Astrocyte (in vitro differentiated cells and primary cell): ENCODE data around the gene VARS2. TPM values are rescaled to one million over a fixed set of nuclear protein-coding genes. Genes with fewer than 3 reads are reported as not detected.

Experiments used
- DNase-seq: peaks from one replicate; pipeline ENCODE4 v3.0.0-alpha.2; 2010; ENCODE audit warnings: low read depth
- FAIRE-seq: peaks from 2 replicates; lab custom pipeline; 2011; peaks lifted over from hg19 to GRCh38; lab: Jason Lieb, UNC
- H2AFZ ChIP-seq: 2 replicates; pipeline ENCODE4 v1.6.0; 2012; ENCODE audit warnings: low read depth, low read length, inconsistent platforms
- H3K27ac ChIP-seq: 2 replicates; pipeline ENCODE4 v1.5.1; 2011; ENCODE audit warnings: low read depth, low read length, inconsistent platforms
- H3K27me3 ChIP-seq: 2 replicates; pipeline ENCODE4 v1.6.0; 2011; ENCODE audit warnings: low read length, inconsistent platforms; ENCODE audit not compliant: insufficient read depth
- H3K36me3 ChIP-seq: 2 replicates; pipeline ENCODE4 v1.5.1; 2011; ENCODE audit warnings: low read length, inconsistent platforms; ENCODE audit not compliant: insufficient read depth
- H3K4me1 ChIP-seq: 2 replicates; pipeline ENCODE4 v1.5.1; 2011; ENCODE audit warnings: low read length, inconsistent platforms; ENCODE audit not compliant: insufficient read depth
- H3K4me2 ChIP-seq: 2 replicates; pipeline ENCODE4 v1.6.0; 2012; ENCODE audit warnings: low read length, inconsistent platforms
- H3K4me3 ChIP-seq: 2 replicates; pipeline ENCODE4 v1.5.1; 2011; ENCODE audit warnings: low read depth, mild to moderate bottlenecking, low read length, inconsistent platforms; ENCODE audit not compliant: insufficient read depth
- H3K79me2 ChIP-seq: 2 replicates; pipeline ENCODE4 v1.6.0; 2012; ENCODE audit warnings: mild to moderate bottlenecking, low read length, inconsistent platforms; ENCODE audit not compliant: insufficient read depth
- H3K9ac ChIP-seq: 2 replicates; pipeline ENCODE4 v1.6.0; 2012; ENCODE audit warnings: mild to moderate bottlenecking, low read length, inconsistent platforms
- H3K9me3 ChIP-seq: 2 replicates; pipeline ENCODE4 v1.5.1; 2012; ENCODE audit warnings: low read depth, mild to moderate bottlenecking, low read length, inconsistent platforms; ENCODE audit not compliant: insufficient read depth
- H4K20me1 ChIP-seq: 2 replicates; pipeline ENCODE4 v1.6.0; 2012; ENCODE audit warnings: low read length, inconsistent platforms; ENCODE audit not compliant: insufficient read depth
- H3K27ac Mint-ChIP-seq: one replicate; pipeline ENCODE4 v1.8.0; 2021; ENCODE audit warnings: mild to moderate bottlenecking, mixed read lengths; ENCODE audit not compliant: unreplicated experiment
- H3K27me3 Mint-ChIP-seq: one replicate; pipeline ENCODE4 v1.8.0; 2021; ENCODE audit warnings: low read depth, mixed read lengths; ENCODE audit not compliant: unreplicated experiment
- H3K36me3 Mint-ChIP-seq: one replicate; pipeline ENCODE4 v1.8.0; 2021; ENCODE audit warnings: low read depth, mixed read lengths; ENCODE audit not compliant: unreplicated experiment
- H3K4me1 Mint-ChIP-seq: one replicate; pipeline ENCODE4 v1.8.0; 2021; ENCODE audit warnings: low read depth, mixed read lengths; ENCODE audit not compliant: unreplicated experiment
- H3K4me3 Mint-ChIP-seq: one replicate; pipeline ENCODE4 v1.8.0; 2021; ENCODE audit warnings: mild to moderate bottlenecking, moderate library complexity, mixed read lengths; ENCODE audit not compliant: unreplicated experiment
- H3K9me3 Mint-ChIP-seq: one replicate; pipeline ENCODE4 v1.8.0; 2021; ENCODE audit warnings: mild to moderate bottlenecking, mixed read lengths; ENCODE audit not compliant: unreplicated experiment
- EZH2 ChIP-seq: IDR thresholded peaks from 2 replicates; pipeline ENCODE4 v1.6.1; 2012; ENCODE audit warnings: mild to moderate bottlenecking, low read length, inconsistent platforms; ENCODE audit not compliant: insufficient read depth
- total RNA-seq: library from RNA; stranded (reverse); gene quantifications from 2 replicates; pipeline ENCODE4 v1.2.1, GENCODE V29; 2021
- TF ChIP-seq, protein P1 (sequence below): IDR thresholded peaks from 2 replicates; pipeline ENCODE4 v1.5.1; 2011; ENCODE audit warnings: low read depth, mild to moderate bottlenecking, inconsistent platforms, low read length, moderate library complexity; ENCODE audit not compliant: insufficient read depth

VARS2 gene
- total RNA-seq, 1 donor from 2014 or later, result 19.8 TPM

DNA sequence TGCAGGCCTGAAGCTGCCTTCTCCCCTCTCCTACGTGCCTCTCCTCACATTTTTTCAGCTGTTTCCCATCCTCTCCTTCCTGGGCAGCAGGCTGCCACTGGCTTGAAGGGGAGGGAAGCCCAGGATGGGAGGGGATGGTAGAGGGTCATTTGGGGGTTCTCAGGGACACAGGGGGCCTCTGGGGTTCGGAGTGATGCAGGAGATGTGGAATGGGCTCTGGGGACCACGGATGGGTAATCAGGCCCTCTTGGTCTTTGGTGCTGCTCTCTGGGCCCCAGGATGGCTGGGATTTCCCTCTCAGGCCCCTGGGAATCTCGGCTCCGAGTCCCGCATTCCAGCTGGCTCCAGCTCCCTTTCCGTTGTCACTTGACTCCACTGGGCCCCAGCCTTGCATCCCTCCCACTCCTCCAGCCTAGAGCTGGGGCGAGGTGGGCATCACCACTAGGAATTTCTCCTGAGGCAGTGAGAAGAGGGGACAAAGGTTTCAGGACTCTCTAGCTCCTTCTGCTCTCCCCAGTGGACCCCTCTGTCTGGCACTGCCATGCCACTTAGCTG is 31.8 kb upstream of the VARS2 start:
- Histone ChIP-seq H3K4me1 (peaks cover 45% of the 10 kb centered on the region), H3K4me3 (no peak overlapping the region), H3K27me3 (no peaks in the 10 kb centered on the region), H3K9me3 (no peaks in the 10 kb centered on the region), H3K36me3 (no peaks in the 10 kb centered on the region), H3K27ac (no peak overlapping the region), H4K20me1 (no peaks in the 10 kb centered on the region), H3K9ac (peak overlapping the region; percentile 8), H3K4me2 (peak overlapping the region; percentile 42), H3K79me2 (peaks cover 25% of the 10 kb centered on the region), H2AFZ (peak overlapping the region; percentile 23)
- peak overlapping the region; percentile 80 for H3K4me3 Mint-ChIP-seq
- FAIRE-seq (no peak), DNase-seq (no peak)
- H3K27me3 Mint-ChIP-seq, result no peaks in the 10 kb centered on the region
- no peak overlapping the region for H3K27ac Mint-ChIP-seq
- peaks cover 46% of the 10 kb centered on the region for H3K4me1 Mint-ChIP-seq
- peaks cover 2% of the 10 kb centered on the region for H3K9me3 Mint-ChIP-seq
- TF ChIP-seq, protein P1, sequence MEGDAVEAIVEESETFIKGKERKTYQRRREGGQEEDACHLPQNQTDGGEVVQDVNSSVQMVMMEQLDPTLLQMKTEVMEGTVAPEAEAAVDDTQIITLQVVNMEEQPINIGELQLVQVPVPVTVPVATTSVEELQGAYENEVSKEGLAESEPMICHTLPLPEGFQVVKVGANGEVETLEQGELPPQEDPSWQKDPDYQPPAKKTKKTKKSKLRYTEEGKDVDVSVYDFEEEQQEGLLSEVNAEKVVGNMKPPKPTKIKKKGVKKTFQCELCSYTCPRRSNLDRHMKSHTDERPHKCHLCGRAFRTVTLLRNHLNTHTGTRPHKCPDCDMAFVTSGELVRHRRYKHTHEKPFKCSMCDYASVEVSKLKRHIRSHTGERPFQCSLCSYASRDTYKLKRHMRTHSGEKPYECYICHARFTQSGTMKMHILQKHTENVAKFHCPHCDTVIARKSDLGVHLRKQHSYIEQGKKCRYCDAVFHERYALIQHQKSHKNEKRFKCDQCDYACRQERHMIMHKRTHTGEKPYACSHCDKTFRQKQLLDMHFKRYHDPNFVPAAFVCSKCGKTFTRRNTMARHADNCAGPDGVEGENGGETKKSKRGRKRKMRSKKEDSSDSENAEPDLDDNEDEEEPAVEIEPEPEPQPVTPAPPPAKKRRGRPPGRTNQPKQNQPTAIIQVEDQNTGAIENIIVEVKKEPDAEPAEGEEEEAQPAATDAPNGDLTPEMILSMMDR, result no peak
- peaks cover 4% of the 10 kb centered on the region for H3K36me3 Mint-ChIP-seq

DNA sequence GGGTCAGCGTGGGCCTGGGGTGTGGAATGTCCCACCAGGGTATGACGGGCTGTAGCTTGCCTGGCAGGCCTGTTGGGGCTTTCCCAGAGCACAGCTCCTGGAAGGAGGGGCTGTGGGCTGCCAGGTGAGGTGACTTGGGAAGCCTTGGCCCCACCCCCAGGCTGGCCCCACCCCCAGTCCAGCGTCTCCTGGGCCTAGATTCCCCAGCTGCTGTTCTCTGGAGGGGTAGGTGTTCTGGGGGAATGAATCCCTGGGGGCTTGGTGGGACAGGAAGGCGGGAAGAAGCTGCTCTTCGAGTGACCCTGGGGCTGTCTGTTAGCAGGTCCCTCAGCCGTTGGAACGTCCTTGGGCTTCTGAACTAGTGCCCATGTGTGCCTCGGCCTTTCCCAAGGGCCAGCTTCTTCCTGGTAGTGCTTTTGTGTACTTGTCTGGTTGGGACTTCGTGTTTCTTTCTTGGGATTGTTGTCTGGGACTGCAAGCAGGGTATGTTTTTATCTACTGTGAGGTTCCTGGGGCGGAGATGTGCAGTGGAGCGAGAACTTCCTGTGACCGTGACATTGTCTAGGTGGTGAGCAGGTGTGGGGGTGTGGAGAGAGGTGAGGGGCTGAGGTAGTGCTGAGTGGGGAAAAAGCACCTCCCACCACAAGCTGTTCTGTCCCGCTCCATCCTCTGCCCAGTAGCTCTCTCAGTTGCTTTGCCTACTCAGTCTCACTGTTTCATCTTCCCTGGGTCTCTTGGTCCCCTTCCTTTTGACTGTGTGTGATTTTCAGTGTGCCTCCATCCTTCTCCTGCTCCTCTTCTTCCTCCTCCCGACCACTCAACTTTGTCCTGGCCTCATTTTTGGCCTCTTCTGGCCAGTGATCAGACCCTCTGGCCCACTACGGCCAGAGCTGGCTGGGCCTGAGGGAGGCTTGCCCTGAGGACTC is 31.0 kb upstream of the VARS2 start:
- FAIRE-seq (no peak), DNase-seq (no peak)
- Histone ChIP-seq H3K4me1 (peaks cover 46% of the 10 kb centered on the region), H3K4me2 (peak overlapping the region; percentile 94), H3K4me3 (no peak overlapping the region), H4K20me1 (no peaks in the 10 kb centered on the region), H3K79me2 (peaks cover 33% of the 10 kb centered on the region), H2AFZ (peak overlapping the region; percentile 23), H3K36me3 (no peaks in the 10 kb centered on the region), H3K27ac (no peak overlapping the region), H3K9ac (peak overlapping the region; percentile 80), H3K27me3 (no peaks in the 10 kb centered on the region), H3K9me3 (no peaks in the 10 kb centered on the region)
- TF ChIP-seq EZH2, result no peak
- TF ChIP-seq, protein P1, result no peak
- peaks cover 44% of the 10 kb centered on the region for H3K4me1 Mint-ChIP-seq
- H3K36me3 Mint-ChIP-seq, result peaks cover 4% of the 10 kb centered on the region
- no peaks in the 10 kb centered on the region for H3K27me3 Mint-ChIP-seq
- H3K27ac Mint-ChIP-seq, result peak overlapping the region; percentile 71
- peak overlapping the region; percentile 80 for H3K4me3 Mint-ChIP-seq
- no peaks in the 10 kb centered on the region for H3K9me3 Mint-ChIP-seq
